HL-60 (cell line): ENCODE measurements around the gene MTFR2.

Experiments
- DNase-seq, 2 experiments: peaks; one replicate each; pipeline ENCODE4 v3.0.0-alpha.2; 2010 to 2020; ENCODE audit warnings: low read depth in 1 of 2, low spot score in 1 of 2
- H3K27ac ChIP-seq: fragments of 250-450 bp; sonication (Bioruptor Pico); replicated peaks from 2 replicates; pipeline ENCODE4 v1.5.1; 2020; ENCODE audit warnings: mild to moderate bottlenecking, moderate library complexity
- H3K27me3 ChIP-seq: fragments of 250-450 bp; sonication (Bioruptor Pico); 2 replicates; pipeline ENCODE4 v1.5.1; 2021; ENCODE audit warnings: mild to moderate bottlenecking, moderate library complexity; ENCODE audit not compliant: insufficient read depth, poor library complexity, severe bottlenecking
- H3K4me3 ChIP-seq: replicated peaks from 2 replicates; pipeline ENCODE4 v1.5.1; 2011; ENCODE audit warnings: mild to moderate bottlenecking, control low read depth, low read length; ENCODE audit not compliant: insufficient read depth
- GABPA ChIP-seq: IDR thresholded peaks from 2 replicates; pipeline ENCODE4 v1.6.1; 2012; ENCODE audit warnings: low read depth
- POLR2AphosphoS5 ChIP-seq: IDR thresholded peaks from 2 replicates; pipeline ENCODE4 v1.6.1; 2012; ENCODE audit warnings: low read depth
- SPI1 ChIP-seq: IDR thresholded peaks from 2 replicates; pipeline ENCODE4 v1.6.1; 2012; ENCODE audit warnings: low read depth, mild to moderate bottlenecking, borderline replicate concordance
- TF ChIP-seq, protein P1 (sequence below): IDR thresholded peaks from 2 replicates; pipeline ENCODE4 v1.6.1; 2012; ENCODE audit warnings: low read depth; ENCODE audit not compliant: insufficient replicate concordance
- TF ChIP-seq, protein P2 (sequence below): IDR thresholded peaks from one replicate; pipeline ENCODE4 v1.5.1; 2011; ENCODE audit warnings: low read length, control low read depth, inconsistent platforms; ENCODE audit not compliant: insufficient read depth

MTFR2 gene

DNA sequence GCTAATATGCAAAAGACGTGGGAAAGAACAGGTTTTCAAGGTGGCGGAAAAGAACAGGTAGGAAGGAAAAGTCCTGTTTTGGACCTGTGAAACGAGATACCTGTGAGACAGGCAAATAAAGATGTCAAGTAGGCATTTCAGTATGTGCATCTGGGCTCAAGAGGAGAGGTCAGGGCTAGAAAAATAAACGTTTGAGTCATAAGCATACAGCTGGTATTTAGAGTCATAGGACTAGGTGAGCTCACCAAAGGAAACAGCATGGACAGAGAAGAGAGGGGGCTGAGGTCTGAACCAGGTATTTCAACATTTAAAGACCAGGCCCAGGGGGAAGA is 14.9 kb downstream of the MTFR2 start:
- no peaks in the 10 kb centered on the region for H3K27me3 ChIP-seq
- H3K4me3 ChIP-seq: no peak overlapping the region
- no peak for TF ChIP-seq SPI1
- TF ChIP-seq POLR2AphosphoS5: no peak
- TF ChIP-seq, protein P1, sequence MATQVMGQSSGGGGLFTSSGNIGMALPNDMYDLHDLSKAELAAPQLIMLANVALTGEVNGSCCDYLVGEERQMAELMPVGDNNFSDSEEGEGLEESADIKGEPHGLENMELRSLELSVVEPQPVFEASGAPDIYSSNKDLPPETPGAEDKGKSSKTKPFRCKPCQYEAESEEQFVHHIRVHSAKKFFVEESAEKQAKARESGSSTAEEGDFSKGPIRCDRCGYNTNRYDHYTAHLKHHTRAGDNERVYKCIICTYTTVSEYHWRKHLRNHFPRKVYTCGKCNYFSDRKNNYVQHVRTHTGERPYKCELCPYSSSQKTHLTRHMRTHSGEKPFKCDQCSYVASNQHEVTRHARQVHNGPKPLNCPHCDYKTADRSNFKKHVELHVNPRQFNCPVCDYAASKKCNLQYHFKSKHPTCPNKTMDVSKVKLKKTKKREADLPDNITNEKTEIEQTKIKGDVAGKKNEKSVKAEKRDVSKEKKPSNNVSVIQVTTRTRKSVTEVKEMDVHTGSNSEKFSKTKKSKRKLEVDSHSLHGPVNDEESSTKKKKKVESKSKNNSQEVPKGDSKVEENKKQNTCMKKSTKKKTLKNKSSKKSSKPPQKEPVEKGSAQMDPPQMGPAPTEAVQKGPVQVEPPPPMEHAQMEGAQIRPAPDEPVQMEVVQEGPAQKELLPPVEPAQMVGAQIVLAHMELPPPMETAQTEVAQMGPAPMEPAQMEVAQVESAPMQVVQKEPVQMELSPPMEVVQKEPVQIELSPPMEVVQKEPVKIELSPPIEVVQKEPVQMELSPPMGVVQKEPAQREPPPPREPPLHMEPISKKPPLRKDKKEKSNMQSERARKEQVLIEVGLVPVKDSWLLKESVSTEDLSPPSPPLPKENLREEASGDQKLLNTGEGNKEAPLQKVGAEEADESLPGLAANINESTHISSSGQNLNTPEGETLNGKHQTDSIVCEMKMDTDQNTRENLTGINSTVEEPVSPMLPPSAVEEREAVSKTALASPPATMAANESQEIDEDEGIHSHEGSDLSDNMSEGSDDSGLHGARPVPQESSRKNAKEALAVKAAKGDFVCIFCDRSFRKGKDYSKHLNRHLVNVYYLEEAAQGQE: no peak
- no peak for TF ChIP-seq GABPA
- TF ChIP-seq, protein P2, sequence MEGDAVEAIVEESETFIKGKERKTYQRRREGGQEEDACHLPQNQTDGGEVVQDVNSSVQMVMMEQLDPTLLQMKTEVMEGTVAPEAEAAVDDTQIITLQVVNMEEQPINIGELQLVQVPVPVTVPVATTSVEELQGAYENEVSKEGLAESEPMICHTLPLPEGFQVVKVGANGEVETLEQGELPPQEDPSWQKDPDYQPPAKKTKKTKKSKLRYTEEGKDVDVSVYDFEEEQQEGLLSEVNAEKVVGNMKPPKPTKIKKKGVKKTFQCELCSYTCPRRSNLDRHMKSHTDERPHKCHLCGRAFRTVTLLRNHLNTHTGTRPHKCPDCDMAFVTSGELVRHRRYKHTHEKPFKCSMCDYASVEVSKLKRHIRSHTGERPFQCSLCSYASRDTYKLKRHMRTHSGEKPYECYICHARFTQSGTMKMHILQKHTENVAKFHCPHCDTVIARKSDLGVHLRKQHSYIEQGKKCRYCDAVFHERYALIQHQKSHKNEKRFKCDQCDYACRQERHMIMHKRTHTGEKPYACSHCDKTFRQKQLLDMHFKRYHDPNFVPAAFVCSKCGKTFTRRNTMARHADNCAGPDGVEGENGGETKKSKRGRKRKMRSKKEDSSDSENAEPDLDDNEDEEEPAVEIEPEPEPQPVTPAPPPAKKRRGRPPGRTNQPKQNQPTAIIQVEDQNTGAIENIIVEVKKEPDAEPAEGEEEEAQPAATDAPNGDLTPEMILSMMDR: no peak
- no peak overlapping the region for H3K27ac ChIP-seq
- no peak for DNase-seq

DNA sequence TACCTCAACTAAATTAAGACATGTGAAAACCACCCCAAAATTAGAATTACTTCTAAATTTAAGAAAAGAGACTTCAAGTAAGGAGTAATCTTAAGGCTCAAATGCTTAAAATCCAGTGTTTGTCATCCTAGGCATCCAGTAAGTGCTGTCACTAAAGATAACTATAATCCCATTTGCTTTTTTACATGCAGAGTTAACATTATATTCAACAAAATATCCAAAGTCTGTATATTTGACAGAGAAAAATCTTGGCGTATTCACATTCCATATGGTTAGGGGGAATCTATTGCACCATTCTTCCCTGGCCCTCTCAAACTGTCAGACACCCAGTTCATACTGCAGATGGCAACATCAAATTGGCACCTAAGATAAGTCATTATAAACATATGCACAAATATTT is 17.4 kb downstream of the MTFR2 start:
- TF ChIP-seq, protein P1: no peak
- TF ChIP-seq POLR2AphosphoS5: no peak
- TF ChIP-seq, protein P2: no peak
- no peak for TF ChIP-seq SPI1
- no peak for TF ChIP-seq GABPA
- Histone ChIP-seq H3K4me3 (no peak overlapping the region), H3K27ac (no peak overlapping the region), H3K27me3 (no peaks in the 10 kb centered on the region)
- DNase-seq: no peak

DNA sequence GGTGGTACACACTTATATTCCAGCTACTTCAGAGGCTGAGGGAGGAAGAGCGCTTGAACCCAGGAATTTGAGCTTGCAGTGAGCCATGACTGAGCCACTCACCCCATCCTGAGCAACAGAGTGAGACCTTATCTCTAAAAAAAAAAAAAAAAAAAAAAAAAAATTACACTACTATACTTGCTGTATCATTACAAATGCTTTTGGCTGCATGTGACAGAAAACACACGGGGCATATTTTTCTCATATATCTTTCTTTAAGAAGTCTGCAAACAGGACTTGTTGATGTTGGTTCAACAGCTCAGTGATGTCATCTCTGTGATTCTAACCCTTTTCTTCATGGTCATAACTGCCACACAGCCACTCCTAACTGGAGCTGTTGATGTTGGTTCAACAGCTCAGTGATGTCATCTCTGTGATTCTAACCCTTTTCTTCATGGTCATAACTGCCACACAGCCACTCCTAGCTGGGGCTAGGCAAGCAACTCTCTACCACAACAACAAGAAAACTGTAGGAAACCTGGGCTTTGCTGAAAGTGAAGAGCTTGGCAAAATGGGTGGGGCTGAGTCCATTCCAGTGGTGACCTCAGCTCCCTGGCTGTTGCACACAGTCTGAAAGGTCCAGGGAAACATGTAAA is 19.8 kb downstream of the MTFR2 start:
- Histone ChIP-seq H3K4me3 (no peak overlapping the region), H3K27me3 (no peaks in the 10 kb centered on the region), H3K27ac (no peak overlapping the region)
- DNase-seq: no peak
- TF ChIP-seq, protein P1: no peak
- TF ChIP-seq SPI1: no peak
- no peak for TF ChIP-seq POLR2AphosphoS5
